PFSK-1 (cell line): ENCODE data around the gene PDE8B.

ENCODE experiments used
- POLR2AphosphoS5 ChIP-seq: IDR thresholded peaks from 2 replicates; pipeline ENCODE4 v1.6.1; 2012; ENCODE audit warnings: low read depth, mild to moderate bottlenecking, control low read depth, low read length, moderate library complexity
- REST ChIP-seq, 2 experiments: IDR thresholded peaks; 2 replicates each; pipeline versions ENCODE4 v1.6.1 to v1.8.0; 2011 to 2012; ENCODE audit warnings: low read depth in 2 of 2, low read length in 2 of 2, control low read depth in 1 of 2, inconsistent platforms in 1 of 2, mild to moderate bottlenecking in 1 of 2, moderate library complexity in 1 of 2; ENCODE audit not compliant: insufficient read depth in 1 of 2
- SIN3A ChIP-seq: IDR thresholded peaks from 2 replicates; pipeline ENCODE4 v1.6.1; 2012; ENCODE audit warnings: mild to moderate bottlenecking, low read length, moderate library complexity, borderline replicate concordance; ENCODE audit not compliant: insufficient read depth

- no peak for TF ChIP-seq REST (IDR thresholded peaks at IDR 0.05; ENCODE audit: insufficient read depth in 1 of 2, low read depth in 2 of 2, low read length in 2 of 2)
- no peak for TF ChIP-seq SIN3A
- no peak for TF ChIP-seq POLR2AphosphoS5
Observed at GRCh38 chr5:77437194-77437593, 226.7 kb downstream of the PDE8B start.
